Amygdala (tissue), 56 donors: ENCODE data around the gene ACER3.
"Not testable (repeated sequence)": the region's sequence is repeated elsewhere in the genome, so short reads cannot be mapped to it uniquely, and the experiment has no call there.

ENCODE experiments used
- DNase-seq, 56 donors: peaks; one replicate each; lab custom pipeline; 2025; lab: John Stamatoyannopoulos, UW

The ACER3 gene

DNA sequence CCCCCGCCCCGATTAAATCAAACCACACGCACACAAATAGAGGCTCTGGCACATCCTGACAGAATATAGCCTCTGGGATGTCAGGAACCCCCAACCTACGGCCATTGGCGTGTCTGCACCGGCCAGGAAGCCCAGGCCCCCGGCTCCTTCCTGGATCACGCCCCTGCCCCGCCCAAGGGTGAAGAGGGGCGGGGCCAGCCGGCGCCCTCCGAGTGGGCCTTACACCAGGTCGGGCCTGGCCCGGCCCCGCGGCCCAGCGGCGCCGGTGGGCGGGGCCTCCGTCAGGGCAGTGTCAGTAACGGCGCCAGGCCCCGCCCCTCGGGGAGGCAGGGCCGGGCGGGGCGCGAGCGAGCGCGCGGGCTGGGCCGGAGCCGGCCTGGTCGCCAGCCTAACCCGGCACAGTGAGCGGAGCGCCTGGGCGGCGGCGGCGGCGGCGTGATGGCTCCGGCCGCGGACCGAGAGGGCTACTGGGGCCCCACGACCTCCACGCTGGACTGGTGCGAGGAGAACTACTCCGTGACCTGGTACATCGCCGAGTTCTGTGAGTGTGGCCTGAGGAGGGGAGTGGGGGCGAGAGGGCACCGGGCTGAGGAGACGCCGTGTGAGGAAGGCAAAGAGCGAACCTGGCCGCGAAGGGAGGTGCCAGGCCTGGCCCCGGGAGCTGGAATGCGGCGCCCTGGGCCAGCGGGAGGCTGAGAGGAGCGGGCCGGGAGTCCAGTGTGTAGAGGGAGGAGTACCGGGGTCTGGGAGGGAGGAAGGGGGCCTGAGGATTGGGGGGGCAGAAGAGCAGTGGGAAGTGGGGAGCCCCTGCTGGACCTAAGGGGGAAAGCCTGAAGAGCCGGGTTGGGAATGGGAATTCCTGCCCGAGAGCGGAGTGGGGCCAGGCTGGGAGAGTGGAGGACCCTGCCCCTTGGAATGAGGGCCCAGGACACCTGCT lies at the start of gene ACER3:
TSS of gene ACER3 (plus strand) at position 380 of the 937 bp plus-strand sequence. CDS start at position 439, 59 bp downstream.
- DNase-seq: peak in 53 of 56 donors; percentile 34 to 94 (median 74)

DNA sequence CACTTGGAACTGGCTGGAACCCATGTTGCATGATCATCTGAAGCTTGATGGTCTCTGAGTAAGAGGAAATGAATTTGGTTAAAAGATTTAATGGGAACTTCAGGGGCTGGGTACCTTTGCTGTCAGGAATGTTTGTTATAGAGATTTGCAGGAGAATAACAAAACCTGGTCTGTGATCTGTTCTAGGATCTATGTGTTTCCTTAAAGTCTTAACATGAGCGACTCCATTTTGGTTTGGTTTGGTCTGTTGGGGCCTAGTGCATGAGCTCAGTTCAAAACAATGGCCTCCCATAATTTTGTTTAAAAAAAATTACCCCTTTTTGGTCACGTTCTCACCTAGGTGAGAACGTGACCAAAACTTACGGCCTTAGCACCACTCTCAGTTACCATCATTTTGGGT lies 49.5 kb upstream of the ACER3 start:
- DNase-seq: no peak

DNA sequence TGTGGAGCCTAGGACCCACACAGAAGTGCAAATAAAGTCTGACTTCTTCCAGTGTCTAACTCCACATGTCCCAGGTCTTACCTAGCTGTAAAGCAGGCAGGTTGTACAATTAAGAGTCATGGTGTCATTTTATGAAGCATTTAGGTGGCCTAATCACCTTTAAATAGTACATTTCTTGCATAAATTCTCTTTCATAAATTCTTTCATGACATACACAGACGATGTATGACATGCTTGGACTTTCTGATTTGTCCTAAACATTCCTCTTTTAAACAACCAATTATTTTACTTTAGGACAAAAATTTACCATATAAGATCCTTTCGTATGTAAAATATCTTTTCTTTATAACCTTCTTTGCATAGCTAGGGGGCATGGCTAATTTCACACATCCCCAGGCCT lies 46.3 kb upstream of the ACER3 start:
- DNase-seq: no peak

DNA sequence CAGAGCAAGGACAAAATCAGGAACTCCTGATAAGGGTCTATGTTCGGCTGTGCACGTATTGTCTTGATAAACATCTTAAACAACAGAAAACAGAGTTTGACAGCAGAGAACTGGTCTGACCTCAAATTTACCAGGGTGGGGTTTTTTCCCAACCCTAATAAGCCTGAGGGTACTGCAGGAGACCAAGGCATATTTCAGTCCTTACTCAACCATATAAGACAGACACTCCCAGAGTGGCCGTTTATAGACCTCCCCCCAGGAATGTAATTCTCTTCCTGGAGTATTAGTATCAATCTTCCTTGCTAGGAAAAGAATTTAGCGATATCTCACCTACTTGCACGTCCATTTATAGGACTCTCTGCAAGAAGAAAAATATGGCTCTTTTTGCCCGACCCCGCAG lies 45.0 kb upstream of the ACER3 start:
- not testable (repeated sequence) for DNase-seq

DNA sequence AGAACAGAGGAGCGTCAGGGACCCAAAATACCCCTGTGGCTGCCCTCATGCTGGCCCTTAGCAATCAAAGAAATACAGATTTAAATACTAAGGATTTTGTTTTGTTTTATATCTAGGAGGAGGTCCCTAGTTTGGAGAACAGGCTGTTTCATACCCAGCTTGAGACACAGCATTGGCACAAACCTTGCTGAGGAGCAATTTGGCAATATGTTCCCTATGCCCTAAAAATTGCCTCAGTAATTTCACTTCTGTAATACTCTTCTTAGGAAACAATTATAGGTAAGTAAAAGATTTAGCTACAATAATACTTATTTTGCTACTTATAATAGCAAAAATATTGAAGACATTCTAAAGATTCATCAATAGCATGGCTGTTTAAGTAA lies 40.5 kb upstream of the ACER3 start:
- DNase-seq: no peak

DNA sequence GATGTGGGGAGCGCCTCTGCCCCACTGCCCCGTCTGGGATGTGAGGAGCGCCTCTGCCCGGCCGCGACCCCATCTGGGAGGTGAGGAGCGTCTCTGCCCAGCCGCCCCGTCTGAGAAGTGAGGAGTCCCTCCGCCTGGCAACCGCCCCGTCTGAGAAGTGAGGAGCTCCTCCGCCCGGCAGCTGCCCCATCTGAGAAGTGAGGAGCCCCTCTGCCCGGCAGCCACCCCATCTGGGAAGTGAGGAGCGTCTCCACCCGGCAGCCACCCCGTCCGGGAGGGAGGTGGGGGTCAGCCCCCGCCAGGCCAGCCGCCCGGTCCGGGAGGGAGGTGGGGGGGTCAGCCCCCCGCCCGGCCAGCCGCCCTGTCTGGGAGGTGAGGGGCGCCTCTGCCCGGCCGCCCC lies 39.3 kb upstream of the ACER3 start:
- DNase-seq: not testable (repeated sequence)

DNA sequence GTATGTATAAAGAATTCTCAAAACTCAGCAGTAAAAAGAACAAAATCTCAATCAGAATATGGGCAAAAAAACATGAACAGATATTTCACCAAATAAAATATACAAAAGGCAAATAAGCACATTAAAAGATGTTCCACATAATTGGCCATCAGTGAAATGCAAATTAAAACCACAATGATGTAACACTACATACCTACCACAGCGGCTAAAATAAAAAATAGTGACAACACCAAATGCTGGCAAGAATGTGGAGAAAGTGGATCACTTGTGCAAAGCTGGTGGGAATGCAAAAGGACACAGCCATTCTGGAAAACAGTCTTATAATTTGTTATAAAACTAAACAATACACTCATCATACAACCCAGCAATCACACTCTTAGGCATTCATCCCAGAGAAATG lies 38.3 kb upstream of the ACER3 start:
- DNase-seq: no peak

DNA sequence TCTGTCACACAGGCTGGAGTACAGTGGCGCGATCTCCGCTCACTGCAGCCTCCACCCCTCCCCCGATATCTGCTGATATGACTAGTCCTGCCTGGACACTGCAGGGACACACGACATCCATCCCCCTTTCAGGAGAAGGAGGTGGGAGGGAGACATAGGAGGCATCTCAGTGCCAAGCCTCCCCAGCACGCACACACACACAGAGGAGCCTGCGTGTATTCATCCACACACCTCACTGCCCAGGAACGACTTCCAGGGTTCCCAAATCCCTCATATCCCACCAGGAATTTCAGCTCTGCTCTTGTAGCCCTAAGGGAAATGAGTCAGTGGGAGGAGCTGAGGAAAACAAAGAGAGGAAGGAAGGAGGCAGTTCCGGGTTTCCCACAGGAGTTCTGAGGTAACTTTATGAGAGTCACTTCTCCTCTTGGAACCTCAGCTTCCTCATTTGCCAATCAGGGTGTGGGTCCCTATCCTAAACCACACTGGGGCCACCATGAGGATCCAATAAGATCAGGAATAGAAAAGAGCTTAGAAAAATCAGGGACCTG lies 37.2 kb upstream of the ACER3 start:
- no peak for DNase-seq

DNA sequence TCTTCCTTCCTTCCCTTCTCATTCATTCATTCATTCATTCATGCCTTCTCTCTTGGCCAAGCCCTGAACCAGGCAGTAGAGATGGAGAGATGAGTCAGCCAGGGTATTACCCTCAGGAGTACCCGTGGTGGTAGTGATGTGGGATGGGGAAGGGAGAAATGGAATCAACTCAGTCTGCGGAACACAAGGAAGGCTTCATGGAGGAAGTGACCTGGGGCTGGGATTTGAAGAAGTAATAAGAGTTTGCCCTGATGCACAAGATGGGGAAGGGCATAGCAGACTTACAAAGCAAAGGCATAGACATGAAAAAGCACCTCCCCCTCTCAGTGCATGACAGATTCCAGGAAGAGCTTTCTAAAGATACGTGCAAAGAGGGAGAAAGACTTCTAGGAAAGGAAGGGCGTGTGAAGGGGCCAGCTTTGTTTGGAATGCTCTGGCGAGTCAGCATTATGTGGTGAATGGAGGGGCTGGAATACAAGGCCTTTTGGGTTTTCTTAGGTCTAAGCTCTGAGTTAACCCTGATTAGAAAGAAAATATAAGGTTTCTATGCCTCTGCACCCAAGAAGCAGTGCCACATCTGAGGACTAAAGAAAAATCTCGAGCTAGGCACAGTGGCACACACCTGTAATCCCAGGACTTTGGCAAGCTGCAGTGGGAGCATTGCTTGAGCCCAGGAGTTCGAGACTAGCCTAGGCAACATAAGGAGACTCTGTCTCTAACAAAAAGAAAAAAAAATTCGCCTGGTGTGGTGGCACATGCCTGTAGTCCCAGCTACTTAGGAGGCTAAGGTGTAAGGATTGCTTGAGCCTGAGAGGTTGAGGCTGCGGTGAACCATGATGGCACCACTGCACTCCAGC lies 36.4 kb upstream of the ACER3 start:
- no peak for DNase-seq

DNA sequence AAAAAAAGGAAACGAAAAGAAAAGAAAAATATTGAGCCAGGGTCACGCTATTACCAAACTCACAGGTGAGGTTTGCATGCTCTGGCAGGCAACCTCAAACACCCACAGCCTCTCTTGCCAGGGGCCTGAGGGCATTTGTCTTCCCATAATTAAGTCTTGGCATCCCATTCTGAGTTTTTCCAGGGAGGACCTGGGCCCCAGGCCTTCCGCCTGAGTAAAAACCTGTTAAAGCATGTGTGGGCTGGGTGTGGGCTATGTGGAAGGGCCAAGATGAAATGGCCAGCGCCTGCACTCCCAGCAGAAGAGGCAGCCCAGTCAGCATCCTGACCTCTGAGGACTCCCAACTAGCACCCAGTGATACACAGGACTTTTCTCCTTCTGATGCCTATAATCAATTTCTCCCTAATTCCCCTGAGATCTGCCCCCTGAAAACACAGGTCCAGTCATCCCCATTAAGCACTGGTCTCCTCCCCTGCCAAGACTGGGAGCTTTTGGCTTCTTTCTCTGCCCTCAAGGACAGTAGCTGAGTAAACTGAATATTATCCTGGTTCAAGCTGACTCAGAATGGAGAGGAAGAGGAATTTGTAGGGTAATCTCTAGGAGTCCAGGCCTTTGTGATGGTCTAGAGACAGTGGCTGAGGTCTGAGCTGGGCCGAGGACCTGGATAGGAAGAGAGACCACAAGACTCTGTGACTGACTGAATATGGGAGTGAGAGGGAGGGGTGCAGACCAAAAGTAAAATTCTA lies 35.6 kb upstream of the ACER3 start:
- no peak for DNase-seq

DNA sequence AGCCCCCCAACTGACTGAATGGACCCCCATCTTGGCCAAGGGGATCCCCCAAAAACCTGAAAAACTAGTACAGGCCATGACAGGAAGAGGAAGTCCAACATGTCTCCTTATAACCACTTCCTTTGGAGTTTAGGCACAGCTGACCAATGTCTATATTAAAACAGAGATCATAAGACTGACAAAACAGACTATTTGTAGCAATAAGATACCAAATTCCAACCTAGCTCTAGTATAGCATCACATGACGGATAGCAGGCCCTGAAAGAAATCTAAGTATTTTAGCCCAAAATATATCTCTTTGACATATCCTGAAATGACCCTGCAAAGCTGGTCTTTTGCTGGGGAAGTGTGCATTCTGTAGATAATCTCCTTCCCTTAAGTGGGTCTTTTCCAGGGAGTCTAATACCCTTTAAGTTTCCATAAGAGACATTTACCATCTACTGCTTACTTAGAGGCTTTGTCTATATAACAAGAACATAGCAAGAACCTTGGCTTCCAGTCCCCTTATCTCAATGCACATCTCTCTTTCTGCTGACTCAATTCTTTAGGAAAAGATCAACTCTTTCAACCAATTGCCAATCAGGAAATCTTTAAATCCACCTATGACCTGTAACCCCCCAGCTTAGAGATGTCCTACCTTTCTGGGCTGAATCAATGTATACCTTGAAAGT lies 34.9 kb upstream of the ACER3 start:
- DNase-seq: no peak

DNA sequence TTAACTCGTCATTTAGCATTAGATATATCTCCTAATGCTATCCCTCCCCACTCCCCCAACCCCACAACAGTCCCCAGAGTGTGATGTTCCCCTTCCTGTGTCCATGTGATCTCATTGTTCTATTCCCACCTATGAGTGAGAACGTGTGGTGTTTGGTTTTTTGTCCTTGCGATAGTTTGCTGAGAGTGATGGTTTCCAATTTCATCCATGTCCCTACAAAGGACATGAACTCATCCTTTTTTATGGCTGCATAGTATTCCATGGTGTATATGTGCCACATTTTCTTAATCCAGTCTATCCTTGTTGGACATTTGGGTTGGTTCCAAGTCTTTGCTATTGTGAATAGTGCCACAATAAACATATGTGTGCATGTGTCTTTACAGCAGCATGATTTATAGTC lies 34.2 kb upstream of the ACER3 start:
- not testable (repeated sequence) for DNase-seq

DNA sequence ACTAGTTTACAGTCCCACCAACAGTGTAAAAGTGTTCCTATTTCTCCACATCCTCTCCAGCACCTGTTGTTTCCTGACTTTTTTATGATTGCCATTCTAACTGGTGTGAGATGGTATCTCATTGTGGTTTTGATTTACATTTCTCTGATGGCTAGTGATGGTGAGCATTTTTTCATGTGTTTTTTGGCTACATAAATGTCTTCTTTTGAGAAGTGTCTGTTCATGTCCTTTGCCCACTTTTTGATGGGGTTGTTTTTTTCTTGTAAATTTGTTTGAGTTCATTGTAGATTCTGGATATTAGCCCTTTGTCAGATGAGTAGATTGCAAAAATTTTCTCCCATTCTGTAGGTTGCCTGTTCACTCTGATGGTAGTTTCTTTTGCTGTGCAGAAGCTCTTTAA lies 33.7 kb upstream of the ACER3 start:
- DNase-seq: not testable (repeated sequence)

DNA sequence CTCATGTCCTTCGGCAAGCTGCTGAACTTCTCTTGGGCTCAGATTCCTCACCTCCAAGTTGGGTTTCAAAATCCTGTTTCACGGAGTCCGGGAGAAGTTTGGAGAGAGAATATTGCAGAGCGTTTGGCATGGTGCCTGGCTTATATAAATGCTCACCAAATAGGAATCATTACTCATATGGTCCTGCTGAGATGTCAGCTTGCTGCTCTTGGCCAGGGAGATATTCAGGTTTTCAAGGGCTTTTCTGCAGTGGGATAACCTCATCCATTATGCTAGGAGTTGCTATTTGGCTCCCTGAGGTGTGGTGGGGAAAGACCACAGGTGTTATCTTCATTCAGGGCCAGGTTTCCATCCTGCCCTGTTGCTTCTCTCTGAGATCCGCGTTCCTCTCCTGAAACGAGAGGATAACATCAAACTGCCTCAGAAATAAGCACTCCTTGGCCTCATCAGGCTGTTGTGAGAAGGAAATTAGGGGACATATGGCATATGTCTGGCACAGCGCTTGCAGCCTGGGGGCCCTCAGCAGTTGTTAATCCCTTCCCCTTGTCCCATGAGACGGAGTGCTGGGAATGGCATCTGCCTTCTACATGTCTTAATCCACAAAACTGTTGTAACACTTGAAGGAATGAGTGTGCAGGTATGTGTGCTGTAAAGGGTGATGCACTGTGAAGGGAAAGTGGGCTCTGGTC lies 29.9 kb upstream of the ACER3 start:
- no peak for DNase-seq

DNA sequence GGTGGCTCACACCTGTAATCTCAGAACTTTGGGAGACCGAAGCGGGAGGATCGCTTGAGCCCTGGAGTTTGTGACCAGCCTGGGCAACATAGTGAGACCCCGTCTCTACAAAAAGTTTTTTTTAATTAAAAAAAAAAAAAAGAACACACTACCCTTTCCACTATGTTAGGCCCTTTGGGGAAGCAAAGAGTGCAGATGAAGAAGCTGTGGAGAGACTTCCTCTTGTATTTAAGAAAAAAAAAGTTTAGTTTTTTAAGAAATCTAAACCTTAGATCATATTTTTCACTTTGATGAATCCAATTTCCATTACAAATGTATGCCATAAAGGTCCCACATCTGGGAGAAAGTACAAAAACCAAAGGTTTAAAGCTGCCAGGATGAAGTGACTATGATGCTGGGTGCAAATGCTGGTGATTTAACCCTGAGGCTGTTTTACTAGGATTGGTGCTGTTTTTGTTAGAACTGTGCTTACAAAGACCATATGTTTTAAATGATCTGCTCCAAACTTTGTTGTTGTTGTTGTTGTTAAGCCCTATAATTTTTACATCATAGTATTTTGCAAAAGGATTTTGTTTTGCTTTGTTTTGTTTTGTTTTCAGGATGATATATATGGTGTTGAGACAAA lies 28.9 kb upstream of the ACER3 start:
- DNase-seq: no peak

DNA sequence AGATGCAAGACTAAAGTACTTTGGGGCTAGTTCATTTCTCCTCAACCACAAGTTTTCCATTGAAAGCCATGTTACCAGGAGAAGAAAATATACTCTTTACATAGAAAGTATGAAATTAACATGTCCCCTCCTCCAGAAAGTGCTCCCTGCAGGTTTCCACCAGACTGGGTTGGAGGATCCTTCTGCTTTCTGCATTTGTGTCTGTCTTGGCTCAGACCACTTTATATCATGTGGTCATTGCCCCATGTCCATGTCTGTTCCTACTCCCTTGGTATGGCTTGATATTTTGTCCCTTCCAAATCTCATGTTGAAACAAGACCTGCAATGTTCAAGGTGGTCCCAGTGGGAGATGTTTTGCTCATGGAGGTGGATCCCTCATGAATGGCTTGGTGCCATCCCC lies 28.4 kb upstream of the ACER3 start:
- no peak for DNase-seq

DNA sequence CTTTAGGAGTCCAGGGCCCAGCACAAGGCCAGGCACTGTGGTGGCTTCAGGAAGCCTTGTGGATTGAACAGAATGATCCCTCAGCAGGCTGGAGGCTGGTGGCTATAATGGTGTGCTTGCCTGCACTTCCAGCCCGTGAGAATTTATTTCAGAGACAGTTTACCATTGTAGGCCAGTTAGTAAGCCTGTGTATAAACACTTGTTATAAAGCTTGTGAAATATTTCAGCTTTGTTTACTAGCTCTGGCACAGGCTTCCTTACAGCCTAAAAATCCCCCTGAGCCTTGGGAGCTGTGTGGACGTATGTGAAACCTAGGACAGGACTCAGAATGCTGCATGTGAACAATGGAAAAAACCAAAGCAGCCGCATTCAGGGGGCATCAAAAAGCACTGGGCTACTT lies 26.6 kb upstream of the ACER3 start:
- no peak for DNase-seq

DNA sequence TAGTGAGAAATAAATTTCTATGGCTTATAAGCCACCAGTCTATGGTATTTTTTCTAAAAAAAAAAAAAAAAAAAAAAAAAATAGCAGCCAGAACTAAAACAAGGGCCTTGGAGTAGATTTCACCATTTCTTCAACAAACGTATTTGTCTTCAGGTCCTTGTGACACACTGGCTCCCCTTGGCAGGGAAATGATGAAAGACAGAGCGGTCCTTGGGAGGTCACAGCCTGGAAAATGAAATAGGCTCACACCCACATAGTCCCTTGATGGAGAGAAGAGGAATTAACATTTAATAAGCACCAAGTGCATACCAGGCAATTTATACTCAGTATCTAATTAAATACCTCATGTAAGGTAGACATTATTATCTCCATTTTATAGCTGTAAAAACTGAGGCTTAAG lies 25.7 kb upstream of the ACER3 start:
- DNase-seq: no peak
